HCT116 (cell line): ENCODE data around the gene PRKCZ. TPM values are rescaled to one million over a fixed set of nuclear protein-coding genes. Genes with fewer than 3 reads are reported as not detected.

Experiments
- ATAC-seq: fragments of 200-7000 bp; cut with Tn5 transposase; 2 replicates; pipeline ENCODE4 v1.9.1; 2020; ENCODE audit warnings: mild to moderate bottlenecking, moderate library complexity
- BruUV-seq: library from RNA; stranded (reverse); fragments of 400-500 nt; replicated peaks from 2 replicates; lab custom pipeline; 2021; lab: Mats Ljungman, UMichigan
- CTCF ChIA-PET: fragments of 300-600 bp; sonication (Branson Sonifier 250); formaldehyde crosslinking; loops from one replicate; lab custom pipeline; 2021; ENCODE audit warnings: antibody characterized with exemption; lab: Charles Lee
- POLR2A ChIA-PET: fragments of 300-600, 350-600 bp; sonication (Branson Sonifier 250); formaldehyde crosslinking; loops from one replicate; lab custom pipeline; 2021; ENCODE audit warnings: antibody characterized with exemption; lab: Charles Lee
- RAD21 ChIA-PET, 2 experiments: fragments of 300-600 bp; sonication (Branson Sonifier 250); formaldehyde crosslinking; loops; one replicate each; lab custom pipeline; 2023; ENCODE audit warnings: low total read pairs in 2 of 2; ENCODE audit not compliant: uncharacterized antibody in 2 of 2, unreplicated experiment in 2 of 2, low non-redundant PET in 1 of 2; lab: Charles Lee
- DNase-seq: peaks from one replicate; pipeline ENCODE4 v3.0.0-alpha.2; 2010; ENCODE audit warnings: low read depth, low spot score
- H2AFZ ChIP-seq: fragments of 200-600 bp; shearing (Covaris generic), sonication (generic); 2 replicates; pipeline ENCODE4 v1.6.1; 2017; ENCODE audit warnings: low read depth, mixed run types, mixed read lengths, antibody characterized with exemption, low read length; ENCODE audit not compliant: poor library complexity, severe bottlenecking
- H3K27ac ChIP-seq: 2 replicates; pipeline ENCODE4 v1.5.1; 2012; ENCODE audit warnings: low read depth, low read length
- H3K27me3 ChIP-seq: fragments of 200-600 bp; sonication (generic); 2 replicates; pipeline ENCODE4 v1.6.1; 2016; ENCODE audit warnings: mixed run types, low read length, mixed read lengths; ENCODE audit not compliant: insufficient read depth
- H3K36me3 ChIP-seq, 2 experiments: fragments of 200-500 bp in 1 of 2; fragments of 200-600 bp in 1 of 2; sonication (Bioruptor generic) in 1 of 2; sonication (generic) in 1 of 2; 2 replicates each; pipeline versions ENCODE4 v1.5.1 to v1.6.1; 2014 to 2016; ENCODE audit warnings: low read length in 2 of 2, inconsistent platforms in 1 of 2, mixed read lengths in 1 of 2, mixed run types in 1 of 2; ENCODE audit not compliant: insufficient read depth in 2 of 2, control insufficient read depth in 1 of 2
- H3K4me1 ChIP-seq, 2 experiments: fragments of 200-600 bp in 1 of 2; sonication (generic) in 1 of 2; 2 replicates each; pipeline versions ENCODE4 v1.5.1 to v1.6.1; 2012 to 2017; ENCODE audit warnings: low read length in 2 of 2, inconsistent platforms in 1 of 2, mild to moderate bottlenecking in 1 of 2, mixed read lengths in 1 of 2, mixed run types in 1 of 2, moderate library complexity in 1 of 2; ENCODE audit not compliant: insufficient read depth in 2 of 2, control insufficient read depth in 1 of 2
- H3K4me2 ChIP-seq: fragments of 200-600 bp; sonication (generic); 2 replicates; pipeline ENCODE4 v1.6.1; 2017; ENCODE audit warnings: mixed run types, low read length, mixed read lengths
- H3K4me3 ChIP-seq, 2 experiments: fragments of 200-600 bp in 1 of 2; sonication (generic) in 1 of 2; replicated peaks in 1 of 2; 2 replicates each; pipeline ENCODE4 v1.5.1; 2011 to 2016; ENCODE audit warnings: low read length in 2 of 2, control low read depth in 1 of 2, low read depth in 1 of 2, mild to moderate bottlenecking in 1 of 2, mixed read lengths in 1 of 2, mixed run types in 1 of 2
- H3K79me2 ChIP-seq: fragments of 200-600 bp; sonication (generic); 2 replicates; pipeline ENCODE4 v1.6.1; 2017; ENCODE audit warnings: mild to moderate bottlenecking, mixed run types, low read length, moderate library complexity, mixed read lengths; ENCODE audit not compliant: insufficient read depth
- H3K9ac ChIP-seq: fragments of 200-600 bp; sonication (generic); 2 replicates; pipeline ENCODE4 v1.6.1; 2016; ENCODE audit warnings: low read length, mixed read lengths
- H3K9me2 ChIP-seq: fragments of 200-600 bp; sonication (generic), shearing (Covaris generic); 2 replicates; pipeline ENCODE4 v1.6.1; 2017; ENCODE audit warnings: mixed run types, mild to moderate bottlenecking, moderate library complexity; ENCODE audit not compliant: insufficient read depth
- H3K9me3 ChIP-seq, 2 experiments: fragments of 200-500 bp in 1 of 2; fragments of 200-600 bp in 1 of 2; sonication (Bioruptor generic) in 1 of 2; sonication (generic) in 1 of 2; 2 replicates each; pipeline ENCODE4 v1.6.1; 2014 to 2017; ENCODE audit warnings: low read length in 2 of 2, mixed read lengths in 2 of 2, inconsistent platforms in 1 of 2, low read depth in 1 of 2, mild to moderate bottlenecking in 1 of 2, mixed run types in 1 of 2, moderate library complexity in 1 of 2; ENCODE audit not compliant: control insufficient read depth in 1 of 2, insufficient read depth in 1 of 2
- H4K20me1 ChIP-seq: fragments of 200-600 bp; sonication (generic), shearing (Covaris generic); 2 replicates; pipeline ENCODE4 v1.6.1; 2017; ENCODE audit warnings: mixed run types, mild to moderate bottlenecking, moderate library complexity; ENCODE audit not compliant: insufficient read depth
- CEBPB ChIP-seq: IDR thresholded peaks from 2 replicates; pipeline ENCODE4 v1.6.1; 2012; ENCODE audit warnings: low read depth
- EGR1 ChIP-seq: IDR thresholded peaks from 2 replicates; pipeline ENCODE4 v1.6.1; 2012; ENCODE audit warnings: low read depth
- EZH2 ChIP-seq: fragments of 200-600 bp; sonication (generic); IDR thresholded peaks from 2 replicates; pipeline ENCODE4 v1.6.1; 2017; ENCODE audit warnings: antibody characterized with exemption, mixed run types
- EZH2phosphoT487 ChIP-seq: fragments of 200-600 bp; IDR thresholded peaks from 2 replicates; pipeline ENCODE4 v1.6.1; 2018; ENCODE audit warnings: antibody characterized with exemption, borderline replicate concordance
- JUND ChIP-seq: IDR thresholded peaks from 2 replicates; pipeline ENCODE4 v1.6.1; 2012
- POLR2A ChIP-seq: IDR thresholded peaks from 2 replicates; pipeline ENCODE4 v1.7.0; 2011; ENCODE audit warnings: borderline replicate concordance; ENCODE audit not compliant: insufficient read depth, insufficient read length; ENCODE audit errors: extremely low read depth
- SIN3A ChIP-seq: IDR thresholded peaks from 2 replicates; pipeline ENCODE4 v1.6.1; 2012; ENCODE audit warnings: low read depth
- ZNF274 ChIP-seq: fragments of 200-500 bp; sonication (Bioruptor generic); IDR thresholded peaks from 2 replicates; pipeline ENCODE4 v1.6.1; 2014; ENCODE audit warnings: mild to moderate bottlenecking, low read depth, low read length, inconsistent platforms
- intact Hi-C: fragments of 100-400 bp; cut with micrococcal nuclease; formaldehyde crosslinking; loops from 2 replicates; pipeline ENCODE4 v1.10.0; 2022
- total RNA-seq: library from RNA; stranded (reverse); gene quantifications from one replicate; pipeline ENCODE4 v1.2.1, GENCODE V29; 2021; ENCODE audit not compliant: unreplicated experiment
- TF ChIP-seq, protein P1 (sequence below): IDR thresholded peaks from 2 replicates; pipeline ENCODE4 v1.6.1; 2012; ENCODE audit warnings: low read depth
- TF ChIP-seq, protein P2 (sequence below): IDR thresholded peaks from 2 replicates; pipeline ENCODE4 v1.6.1; 2011; ENCODE audit warnings: mild to moderate bottlenecking, low read length, moderate library complexity; ENCODE audit not compliant: insufficient replicate concordance; ENCODE audit errors: extremely low read depth
- TF ChIP-seq, protein P3 (sequence below): IDR thresholded peaks from 2 replicates; pipeline ENCODE4 v1.6.1; 2012
- TF ChIP-seq, protein P4 (sequence below), 3 experiments: fragments of 200-600 bp in 1 of 3; sonication (generic) in 1 of 3; IDR thresholded peaks in 2 of 3; conservative IDR thresholded peaks in 1 of 3; 2 replicates each; pipeline ENCODE4 v1.5.1; 2012 to 2017; ENCODE audit warnings: low read depth in 2 of 3, low read length in 2 of 3, antibody characterized with exemption in 1 of 3, borderline replicate concordance in 1 of 3, control low read depth in 1 of 3, mild to moderate bottlenecking in 1 of 3, mixed read lengths in 1 of 3, mixed run types in 1 of 3, moderate library complexity in 1 of 3; ENCODE audit not compliant: insufficient read depth in 1 of 3

The PRKCZ gene
- total RNA-seq, 1 experiment from 2014 or later, result 46.8 TPM

DNA sequence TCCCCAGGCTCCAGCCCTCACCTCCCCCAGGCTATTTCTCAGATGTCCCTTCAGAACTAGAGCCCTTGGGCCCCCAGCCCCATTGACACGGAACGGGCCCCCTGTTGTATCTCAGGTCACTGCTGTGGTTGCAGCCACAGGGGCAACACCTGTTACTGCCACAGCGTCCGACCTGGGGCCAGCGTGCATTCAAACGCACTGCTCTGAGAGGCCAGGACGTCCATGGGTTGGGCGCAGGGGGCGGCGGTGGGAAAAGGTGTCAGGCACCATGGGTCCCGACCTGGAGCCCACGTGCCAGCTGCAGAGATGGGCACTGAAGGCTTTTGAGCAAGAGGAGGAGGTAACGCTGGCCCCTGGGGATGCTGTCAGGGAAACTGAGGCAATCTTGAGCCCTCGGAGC is 131.1 kb downstream of the PRKCZ start:
- Histone ChIP-seq H3K79me2 (no peaks in the 10 kb centered on the region), H2AFZ (no peak overlapping the region), H3K27ac (no peak overlapping the region), H3K4me1 (no peaks in the 10 kb centered on the region; a peak in 1 of 4 replicates), H3K36me3 (peaks cover 3 to 5% of the 10 kb centered on the region in 2 experiments; a peak in 1 of 4 replicates), H3K4me2 (no peak overlapping the region), H3K9me3 (no peaks in the 10 kb centered on the region), H3K9me2 (no peaks in the 10 kb centered on the region), H4K20me1 (no peaks in the 10 kb centered on the region), H3K9ac (no peak overlapping the region), H3K4me3 (no peak overlapping the region), H3K27me3 (no peaks in the 10 kb centered on the region)
- DNase-seq (no peak), ATAC-seq (no peak)
- BruUV-seq, result no TSS peak
- RAD21 ChIA-PET, result no interaction called here
- POLR2A ChIA-PET, result no interaction called here
- no peak for TF ChIP-seq EZH2
- TF ChIP-seq, protein P1, sequence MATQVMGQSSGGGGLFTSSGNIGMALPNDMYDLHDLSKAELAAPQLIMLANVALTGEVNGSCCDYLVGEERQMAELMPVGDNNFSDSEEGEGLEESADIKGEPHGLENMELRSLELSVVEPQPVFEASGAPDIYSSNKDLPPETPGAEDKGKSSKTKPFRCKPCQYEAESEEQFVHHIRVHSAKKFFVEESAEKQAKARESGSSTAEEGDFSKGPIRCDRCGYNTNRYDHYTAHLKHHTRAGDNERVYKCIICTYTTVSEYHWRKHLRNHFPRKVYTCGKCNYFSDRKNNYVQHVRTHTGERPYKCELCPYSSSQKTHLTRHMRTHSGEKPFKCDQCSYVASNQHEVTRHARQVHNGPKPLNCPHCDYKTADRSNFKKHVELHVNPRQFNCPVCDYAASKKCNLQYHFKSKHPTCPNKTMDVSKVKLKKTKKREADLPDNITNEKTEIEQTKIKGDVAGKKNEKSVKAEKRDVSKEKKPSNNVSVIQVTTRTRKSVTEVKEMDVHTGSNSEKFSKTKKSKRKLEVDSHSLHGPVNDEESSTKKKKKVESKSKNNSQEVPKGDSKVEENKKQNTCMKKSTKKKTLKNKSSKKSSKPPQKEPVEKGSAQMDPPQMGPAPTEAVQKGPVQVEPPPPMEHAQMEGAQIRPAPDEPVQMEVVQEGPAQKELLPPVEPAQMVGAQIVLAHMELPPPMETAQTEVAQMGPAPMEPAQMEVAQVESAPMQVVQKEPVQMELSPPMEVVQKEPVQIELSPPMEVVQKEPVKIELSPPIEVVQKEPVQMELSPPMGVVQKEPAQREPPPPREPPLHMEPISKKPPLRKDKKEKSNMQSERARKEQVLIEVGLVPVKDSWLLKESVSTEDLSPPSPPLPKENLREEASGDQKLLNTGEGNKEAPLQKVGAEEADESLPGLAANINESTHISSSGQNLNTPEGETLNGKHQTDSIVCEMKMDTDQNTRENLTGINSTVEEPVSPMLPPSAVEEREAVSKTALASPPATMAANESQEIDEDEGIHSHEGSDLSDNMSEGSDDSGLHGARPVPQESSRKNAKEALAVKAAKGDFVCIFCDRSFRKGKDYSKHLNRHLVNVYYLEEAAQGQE, result no peak
- no peak for TF ChIP-seq POLR2A
- TF ChIP-seq ZNF274, result no peak
- no peak for TF ChIP-seq EZH2phosphoT487
- TF ChIP-seq JUND, result no peak
- TF ChIP-seq CEBPB, result no peak
- TF ChIP-seq, protein P2, sequence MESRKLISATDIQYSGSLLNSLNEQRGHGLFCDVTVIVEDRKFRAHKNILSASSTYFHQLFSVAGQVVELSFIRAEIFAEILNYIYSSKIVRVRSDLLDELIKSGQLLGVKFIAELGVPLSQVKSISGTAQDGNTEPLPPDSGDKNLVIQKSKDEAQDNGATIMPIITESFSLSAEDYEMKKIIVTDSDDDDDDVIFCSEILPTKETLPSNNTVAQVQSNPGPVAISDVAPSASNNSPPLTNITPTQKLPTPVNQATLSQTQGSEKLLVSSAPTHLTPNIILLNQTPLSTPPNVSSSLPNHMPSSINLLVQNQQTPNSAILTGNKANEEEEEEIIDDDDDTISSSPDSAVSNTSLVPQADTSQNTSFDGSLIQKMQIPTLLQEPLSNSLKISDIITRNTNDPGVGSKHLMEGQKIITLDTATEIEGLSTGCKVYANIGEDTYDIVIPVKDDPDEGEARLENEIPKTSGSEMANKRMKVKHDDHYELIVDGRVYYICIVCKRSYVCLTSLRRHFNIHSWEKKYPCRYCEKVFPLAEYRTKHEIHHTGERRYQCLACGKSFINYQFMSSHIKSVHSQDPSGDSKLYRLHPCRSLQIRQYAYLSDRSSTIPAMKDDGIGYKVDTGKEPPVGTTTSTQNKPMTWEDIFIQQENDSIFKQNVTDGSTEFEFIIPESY, result no peak
- no peak for TF ChIP-seq SIN3A
- TF ChIP-seq EGR1, result no peak
- TF ChIP-seq, protein P3, sequence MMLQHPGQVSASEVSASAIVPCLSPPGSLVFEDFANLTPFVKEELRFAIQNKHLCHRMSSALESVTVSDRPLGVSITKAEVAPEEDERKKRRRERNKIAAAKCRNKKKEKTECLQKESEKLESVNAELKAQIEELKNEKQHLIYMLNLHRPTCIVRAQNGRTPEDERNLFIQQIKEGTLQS, result no peak
- TF ChIP-seq, protein P4, sequence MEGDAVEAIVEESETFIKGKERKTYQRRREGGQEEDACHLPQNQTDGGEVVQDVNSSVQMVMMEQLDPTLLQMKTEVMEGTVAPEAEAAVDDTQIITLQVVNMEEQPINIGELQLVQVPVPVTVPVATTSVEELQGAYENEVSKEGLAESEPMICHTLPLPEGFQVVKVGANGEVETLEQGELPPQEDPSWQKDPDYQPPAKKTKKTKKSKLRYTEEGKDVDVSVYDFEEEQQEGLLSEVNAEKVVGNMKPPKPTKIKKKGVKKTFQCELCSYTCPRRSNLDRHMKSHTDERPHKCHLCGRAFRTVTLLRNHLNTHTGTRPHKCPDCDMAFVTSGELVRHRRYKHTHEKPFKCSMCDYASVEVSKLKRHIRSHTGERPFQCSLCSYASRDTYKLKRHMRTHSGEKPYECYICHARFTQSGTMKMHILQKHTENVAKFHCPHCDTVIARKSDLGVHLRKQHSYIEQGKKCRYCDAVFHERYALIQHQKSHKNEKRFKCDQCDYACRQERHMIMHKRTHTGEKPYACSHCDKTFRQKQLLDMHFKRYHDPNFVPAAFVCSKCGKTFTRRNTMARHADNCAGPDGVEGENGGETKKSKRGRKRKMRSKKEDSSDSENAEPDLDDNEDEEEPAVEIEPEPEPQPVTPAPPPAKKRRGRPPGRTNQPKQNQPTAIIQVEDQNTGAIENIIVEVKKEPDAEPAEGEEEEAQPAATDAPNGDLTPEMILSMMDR (IDR thresholded peaks at IDR 0.05 in 2 of 3, conservative IDR thresholded peaks at IDR 0.05 in 1 of 3; ENCODE audit: borderline replicate concordance in 1 of 3, insufficient read depth in 1 of 3, low read depth in 2 of 3, low read length in 2 of 3), result no peak
- intact Hi-C loops, result no loop called here
- CTCF ChIA-PET, result no interaction called here
